HG03097 (cell line): ENCODE data around the gene BRD9.
"Not testable (repeated sequence)": the region's sequence is repeated elsewhere in the genome, so short reads cannot be mapped to it uniquely, and the experiment has no call there.

Experiments used
- ATAC-seq: cut with Tn5 transposase; IDR thresholded peaks from one replicate; pipeline ENCODE4 v1.9.1; 2021; ENCODE audit not compliant: unreplicated experiment, low FRiP score

Gene BRD9

GRCh38 chr5:881551-881935 lies 11.1 kb downstream of the BRD9 start:
- no peak for ATAC-seq

GRCh38 chr5:880816-881550 lies 11.6 kb downstream of the BRD9 start:
- no peak for ATAC-seq

GRCh38 chr5:878677-879076 lies 13.9 kb downstream of the BRD9 start:
- ATAC-seq = not testable (repeated sequence)

DNA sequence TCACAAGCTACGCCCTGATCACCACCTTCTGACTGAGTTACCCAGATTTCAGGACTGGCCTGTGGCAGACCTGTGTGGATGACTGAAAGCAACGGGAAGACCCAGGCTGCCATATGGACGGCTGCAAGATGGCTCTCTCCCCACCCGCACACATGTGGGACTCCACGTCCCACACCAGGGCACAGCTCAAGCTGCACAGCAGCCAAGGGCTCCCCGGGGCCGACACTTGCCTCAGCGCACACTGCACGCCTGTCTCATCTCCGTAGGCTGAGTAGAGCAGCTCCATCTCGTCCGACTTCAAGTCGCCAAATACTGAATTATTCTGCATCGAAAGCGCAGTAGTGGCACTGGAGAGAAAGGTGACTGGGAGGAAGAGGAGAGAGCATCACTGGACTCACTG lies 14.5 kb downstream of the BRD9 start:
- ATAC-seq = no peak

DNA sequence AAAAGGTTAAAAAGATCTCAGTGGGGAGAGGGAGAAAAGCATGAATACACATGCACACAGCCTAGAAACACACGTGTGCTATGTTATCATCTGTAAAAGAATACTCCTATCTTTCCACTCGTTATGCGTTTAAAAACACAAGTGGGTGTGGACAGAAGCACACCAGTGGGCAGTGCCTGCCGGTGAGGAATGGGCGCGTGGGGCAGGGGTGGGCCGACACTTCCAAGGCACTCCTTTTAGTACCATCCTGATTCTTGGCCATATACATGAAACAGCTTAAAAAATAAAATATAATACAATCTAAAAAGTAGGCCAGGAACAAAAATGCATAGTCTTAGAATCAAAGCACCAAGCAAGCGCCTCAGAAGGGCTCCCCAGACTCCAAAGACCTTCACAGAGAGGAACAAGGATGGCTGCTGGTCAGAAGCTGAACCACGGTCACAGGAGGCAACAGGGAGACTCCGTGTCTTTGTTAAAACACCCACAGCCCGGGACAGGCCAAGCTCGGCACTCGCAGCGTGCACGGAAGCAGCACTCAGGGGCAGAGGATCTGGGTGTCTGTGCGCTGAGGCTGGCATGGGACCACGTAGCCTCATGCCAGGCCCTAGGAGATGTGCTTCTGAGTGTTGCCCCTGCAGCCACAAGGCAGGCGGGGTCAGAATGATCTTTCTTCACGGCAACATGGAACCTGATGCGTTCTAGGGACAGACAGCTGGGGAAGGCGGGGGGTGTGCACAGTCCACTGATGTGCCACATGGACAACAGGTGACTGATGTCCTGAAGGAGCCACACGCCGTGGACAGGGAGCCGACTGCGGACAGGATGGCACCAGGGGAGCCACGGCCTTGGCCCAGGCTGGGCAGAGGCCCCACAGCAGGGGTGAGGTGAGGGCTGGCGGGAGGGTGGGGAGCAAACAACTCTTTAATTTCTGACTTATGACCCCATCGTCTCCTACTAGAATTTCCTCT lies 15.9 kb downstream of the BRD9 start:
- ATAC-seq = no peak

GRCh38 chr5:875931-876330 lies 16.7 kb downstream of the BRD9 start:
- ATAC-seq = no peak

DNA sequence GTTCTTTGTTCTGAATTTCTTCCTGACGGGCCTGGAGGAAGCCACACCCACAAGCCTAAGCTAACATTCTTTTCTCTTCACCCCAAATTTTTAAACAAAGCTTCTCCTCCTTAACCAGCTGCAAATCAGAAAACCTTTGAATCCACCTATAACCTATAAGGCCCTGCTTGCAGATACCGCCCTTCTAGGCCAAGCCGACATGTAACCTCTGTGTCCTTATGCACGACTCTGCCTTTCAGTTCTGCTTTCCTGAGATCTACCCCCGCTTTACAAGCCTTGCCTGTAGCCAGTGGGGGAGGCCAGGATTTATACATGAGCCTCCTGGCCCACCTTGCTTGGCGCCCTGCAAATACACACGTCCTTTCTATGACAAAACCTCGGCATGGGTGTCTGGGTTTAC lies 19.3 kb downstream of the BRD9 start:
- no peak for ATAC-seq

GRCh38 chr5:872301-872700 lies 20.3 kb downstream of the BRD9 start:
- ATAC-seq = no peak

DNA sequence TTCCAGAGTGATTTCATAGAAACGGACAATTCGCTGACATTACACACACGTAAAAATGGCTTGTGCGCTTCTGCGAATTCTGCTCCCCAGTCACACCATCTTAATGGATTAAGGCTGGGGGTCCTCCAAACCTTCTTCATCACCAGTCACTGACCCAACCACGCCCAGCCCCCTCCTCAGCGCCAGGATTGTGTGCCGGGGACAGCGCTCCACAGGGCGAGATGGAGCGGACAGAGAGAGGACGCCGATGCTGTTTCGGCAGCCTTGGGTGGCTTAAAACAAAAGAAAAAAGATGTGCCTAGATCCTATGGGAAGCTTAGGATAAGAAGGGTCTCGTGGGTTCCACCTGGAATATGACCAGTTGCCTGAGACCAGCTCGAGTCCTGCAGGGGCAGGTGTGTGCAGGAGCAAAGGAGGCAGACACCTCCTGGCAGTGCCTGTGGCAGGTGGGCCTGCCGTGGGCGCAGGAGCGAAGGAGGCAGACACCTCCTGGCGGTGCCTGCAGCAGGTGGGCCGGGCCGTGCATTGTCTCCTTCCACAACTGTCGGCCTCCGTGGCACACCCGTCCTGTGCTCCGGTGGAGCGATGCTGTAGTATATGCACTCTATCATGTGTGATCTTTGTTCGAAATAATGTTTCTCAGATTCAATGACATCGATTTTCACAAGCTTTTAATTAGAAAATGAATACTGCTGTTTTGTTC lies 20.9 kb downstream of the BRD9 start:
- ATAC-seq = no peak

DNA sequence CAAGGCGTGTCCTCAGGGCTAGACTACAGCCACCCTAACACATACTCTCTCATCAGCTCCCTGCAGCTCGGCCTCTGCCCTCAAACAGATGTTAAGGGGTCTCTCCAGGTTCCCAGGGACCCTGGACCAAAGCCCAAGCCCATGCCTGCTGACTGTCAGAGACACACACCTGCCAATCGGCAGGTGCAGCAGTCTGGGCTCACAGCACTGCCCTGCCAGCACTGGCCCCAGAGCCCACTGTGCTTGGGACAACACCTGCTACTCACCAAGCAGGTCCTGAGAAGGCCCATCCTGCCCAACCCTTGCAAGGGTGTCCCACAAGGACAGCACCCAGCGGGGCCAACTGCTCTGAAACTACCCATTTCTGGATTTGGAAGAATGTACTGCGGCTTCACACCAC lies 21.6 kb downstream of the BRD9 start:
- ATAC-seq = no peak

DNA sequence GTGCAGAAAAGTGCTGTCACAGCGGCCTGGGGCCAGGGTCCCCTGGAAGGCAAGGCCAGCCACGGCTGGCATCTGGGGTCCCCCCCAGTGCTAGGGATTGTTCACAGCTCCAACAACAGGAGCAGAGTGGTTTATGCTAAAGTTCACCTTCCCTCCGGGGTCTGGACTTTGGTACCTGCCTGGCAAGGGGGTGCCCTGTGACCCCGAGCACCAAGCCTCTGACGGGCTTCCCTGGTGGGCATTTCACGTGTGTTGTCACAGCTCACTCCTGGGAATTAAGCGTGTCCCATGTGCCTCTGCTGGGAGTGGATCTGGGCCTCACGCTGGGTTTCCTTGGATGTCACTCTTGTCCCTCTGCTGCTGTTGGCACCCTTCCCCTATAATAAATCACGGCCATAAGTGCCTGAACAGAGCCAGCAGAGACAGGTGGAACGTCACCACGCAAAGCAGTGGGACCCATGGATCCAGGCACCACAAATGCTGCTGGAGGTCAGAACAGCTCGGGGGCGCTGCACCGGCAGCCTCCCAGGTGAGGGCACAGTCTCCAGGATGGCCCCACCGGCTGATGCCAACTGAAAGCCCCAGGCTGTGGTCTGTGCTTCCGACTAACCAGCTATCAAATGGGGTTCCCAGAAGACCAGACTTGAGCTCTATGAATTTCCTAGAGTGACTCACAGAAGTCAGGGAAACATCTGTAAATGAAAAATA lies 24.0 kb downstream of the BRD9 start:
- no peak for ATAC-seq

- ATAC-seq = no peak
These were observed 25.2 kb downstream of the BRD9 start for GRCh38 chr5:867300-867870.

DNA sequence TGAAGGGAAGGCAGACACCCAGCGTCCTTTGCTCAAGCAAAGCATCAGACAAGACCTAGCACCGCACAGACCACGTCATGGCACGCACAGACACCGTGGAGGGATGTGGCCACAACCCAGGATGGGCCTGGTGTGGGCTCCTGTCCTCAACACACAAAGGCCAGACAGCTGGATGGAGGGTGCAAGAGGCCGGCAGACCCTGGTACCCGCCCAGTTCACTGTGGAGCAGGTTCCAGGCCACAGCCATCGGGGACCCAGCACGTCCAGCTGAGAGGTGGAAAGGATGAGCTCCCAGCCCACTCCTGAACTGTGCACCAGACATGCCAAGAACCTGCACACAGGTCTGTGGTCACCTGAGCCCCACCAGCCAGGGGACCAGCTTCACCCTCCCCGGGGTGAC lies 26.8 kb downstream of the BRD9 start:
- no peak for ATAC-seq

- ATAC-seq = no peak
These were observed 27.5 kb downstream of the BRD9 start for GRCh38 chr5:865168-865521.

GRCh38 chr5:864492-865167 lies 28.0 kb downstream of the BRD9 start:
- no peak for ATAC-seq

- no peak for ATAC-seq
These were observed 29.3 kb downstream of the BRD9 start for GRCh38 chr5:863244-863805.

DNA sequence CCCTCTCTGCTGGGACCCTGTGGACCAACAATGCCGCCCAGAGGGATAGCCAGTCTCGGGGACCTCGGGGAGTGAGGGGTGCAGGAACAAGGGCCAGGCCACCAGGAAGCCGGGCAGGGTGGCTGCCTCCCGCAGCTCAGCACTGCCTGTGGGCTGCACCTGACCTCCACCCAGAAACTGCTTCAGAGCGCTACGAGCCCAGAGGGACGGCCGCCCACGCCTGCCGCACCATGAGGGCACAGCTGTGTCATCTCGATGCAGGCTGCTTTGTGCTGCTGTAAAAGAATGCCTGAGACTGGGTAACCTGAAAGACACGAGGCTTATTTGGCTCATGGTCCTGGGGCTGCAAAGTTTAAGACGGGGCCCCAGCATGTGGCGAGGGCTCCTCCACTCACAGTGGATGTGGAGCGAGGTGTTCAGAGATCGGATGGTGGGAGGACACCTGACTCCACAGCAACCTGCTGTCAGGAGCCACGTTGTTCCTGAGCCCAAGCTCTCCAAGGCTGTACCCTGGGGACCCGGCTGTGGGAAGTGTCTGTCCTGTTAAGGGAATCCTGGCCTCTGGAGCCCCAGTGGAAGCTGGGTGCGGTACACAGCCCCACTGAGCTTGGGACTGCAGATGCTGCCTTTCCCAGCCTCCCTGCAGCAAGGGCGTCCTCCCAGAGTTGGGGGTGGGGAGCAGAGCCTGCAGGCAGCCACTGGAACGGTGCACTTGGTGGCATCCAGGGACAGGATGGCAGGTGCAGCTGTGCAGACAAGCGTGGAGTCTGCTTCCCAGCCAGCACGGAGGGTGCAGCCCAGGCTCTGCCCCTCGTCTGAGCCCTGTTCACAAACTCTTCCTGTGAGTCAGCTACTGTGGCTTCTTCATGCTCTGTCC lies 30.0 kb downstream of the BRD9 start:
- no peak for ATAC-seq
